ENCODE data around the gene GAS2L2.
"Not testable (repeated sequence)": the region's sequence is repeated elsewhere in the genome, so short reads cannot be mapped to it uniquely, and the experiment has no call there.

Gene GAS2L2

GRCh38 chr17:35726127-35726952 lies 26.7 kb downstream of the GAS2L2 start:
- no peak for DNase-seq

DNA sequence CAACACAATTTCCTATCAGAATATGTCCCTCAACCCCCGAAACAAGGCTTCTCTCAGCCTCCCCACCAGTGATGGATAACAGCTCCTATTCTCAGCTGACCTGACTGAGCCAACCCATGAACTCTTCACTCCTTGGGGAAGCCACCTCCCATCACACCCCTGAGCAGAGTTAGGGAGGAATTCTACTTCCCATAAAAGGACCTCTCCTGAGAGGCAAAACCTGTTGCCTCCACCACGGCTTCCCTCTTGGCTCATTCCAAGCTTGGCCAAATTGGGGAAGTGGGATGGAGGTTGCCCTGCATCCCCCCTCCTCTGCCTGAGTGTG lies 27.3 kb downstream of the GAS2L2 start:
- DNase-seq: no peak

GRCh38 chr17:35725058-35725457 lies 28.0 kb downstream of the GAS2L2 start:
- DNase-seq: no peak

DNA sequence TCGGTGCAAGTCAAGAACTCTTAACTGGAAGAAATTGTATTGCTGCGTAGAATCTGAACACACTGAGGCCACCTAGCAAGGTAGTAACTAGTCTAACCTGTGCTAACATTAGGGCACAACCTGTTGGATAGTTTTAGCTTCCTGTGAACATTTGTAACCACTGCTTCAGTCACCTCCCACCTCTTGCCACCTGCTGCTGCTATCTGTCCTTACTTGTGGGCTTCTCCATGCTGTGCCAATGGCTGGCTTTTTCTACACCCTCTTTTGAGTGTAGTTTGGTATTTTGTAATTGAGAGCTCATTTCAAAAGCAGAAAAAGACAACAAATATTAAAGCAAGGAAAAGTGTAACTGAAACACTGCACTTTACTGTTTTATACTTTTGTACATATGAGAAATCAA lies 29.3 kb downstream of the GAS2L2 start:
- no peak for DNase-seq

GRCh38 chr17:35717475-35717874 lies 35.6 kb downstream of the GAS2L2 start:
- DNase-seq: no peak

GRCh38 chr17:35716897-35717465 lies 36.1 kb downstream of the GAS2L2 start:
- DNase-seq: no peak

DNA sequence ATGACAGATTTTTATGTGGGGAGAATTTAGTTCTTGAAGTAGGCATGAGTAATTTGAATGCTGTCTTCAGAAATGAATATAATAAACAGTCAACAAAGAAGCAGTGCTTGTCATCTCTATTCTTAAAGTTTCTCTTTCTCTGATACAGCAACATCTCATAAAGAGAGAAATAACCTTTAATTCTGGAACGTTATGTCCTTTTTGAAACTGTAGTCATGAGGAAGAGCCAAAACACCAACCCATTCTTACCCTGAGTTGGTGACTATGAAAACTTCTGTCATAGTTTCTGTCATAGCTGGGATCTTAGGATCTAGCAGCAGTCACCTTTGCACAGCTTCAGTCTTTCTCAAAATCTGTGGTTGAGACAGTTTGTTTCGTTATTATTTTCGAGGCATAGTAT lies 36.9 kb downstream of the GAS2L2 start:
- DNase-seq: no peak

DNA sequence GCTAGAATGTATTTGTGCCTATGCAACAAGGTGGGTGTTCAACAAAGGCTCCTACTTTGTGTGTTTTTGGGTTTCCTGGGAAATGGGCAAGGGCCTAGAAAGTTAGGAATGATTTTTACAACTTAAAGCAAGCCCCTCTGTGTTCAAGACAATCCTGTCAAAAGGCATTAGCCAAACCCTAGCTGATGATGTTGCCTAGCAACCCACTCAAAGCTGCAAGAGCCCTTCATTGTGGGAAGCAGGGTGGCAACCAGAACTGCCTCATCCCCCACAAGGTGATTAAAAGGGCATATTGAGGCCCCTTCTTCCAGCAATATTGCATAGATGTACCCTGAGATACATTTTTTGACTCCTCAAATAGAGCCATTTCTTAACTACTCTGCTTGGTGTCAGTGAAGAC lies 37.6 kb downstream of the GAS2L2 start:
- DNase-seq: no peak

DNA sequence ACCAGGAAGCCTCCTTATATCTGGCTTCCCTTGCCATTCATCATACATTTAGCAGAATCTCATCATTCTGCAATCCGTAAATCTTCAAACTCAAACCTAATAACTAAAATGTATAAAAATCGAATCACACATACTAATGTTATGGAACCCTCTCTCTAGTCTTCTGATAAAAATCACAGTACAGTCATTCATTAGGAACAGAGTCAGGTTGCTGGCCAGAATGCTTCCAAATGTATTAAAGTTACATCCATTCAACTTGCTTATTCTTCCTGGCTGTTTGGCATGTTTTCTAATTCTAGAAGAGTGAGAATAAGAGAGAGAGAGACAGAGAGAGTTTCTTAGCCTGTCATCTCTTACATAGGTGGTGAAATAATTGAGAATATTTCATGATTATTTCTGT lies 38.1 kb downstream of the GAS2L2 start:
- DNase-seq: no peak

DNA sequence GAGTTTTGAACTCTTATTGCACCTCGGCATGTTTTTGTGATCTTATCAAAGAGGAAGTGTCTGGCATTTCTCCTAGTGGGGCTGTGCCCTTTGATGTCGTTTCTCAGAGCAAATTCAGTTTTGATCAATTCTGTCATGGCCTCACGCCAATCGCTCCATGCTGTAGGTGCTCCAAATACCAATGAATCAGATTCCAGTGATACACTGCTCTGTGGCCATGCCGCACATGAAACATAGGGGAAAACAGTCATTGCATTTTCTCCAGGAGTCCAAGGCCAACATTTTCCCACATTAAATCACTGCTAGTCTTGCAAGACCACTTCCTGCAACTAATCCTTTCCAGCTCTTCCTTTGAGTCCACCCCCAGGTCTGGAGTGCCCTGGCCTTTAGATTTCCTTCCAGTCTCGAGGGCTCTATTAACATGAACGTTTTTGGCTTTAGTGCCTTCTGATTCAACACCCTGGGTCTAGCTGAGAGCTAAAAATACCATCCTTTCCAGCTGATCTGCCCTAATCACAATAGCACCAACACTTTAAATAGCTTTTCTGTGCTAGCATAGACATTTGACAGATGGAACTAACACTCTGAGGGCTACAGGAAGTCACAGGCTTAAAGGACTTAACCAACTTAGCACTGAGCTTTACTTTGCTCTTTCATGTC lies 39.8 kb downstream of the GAS2L2 start:
- no peak for DNase-seq

- DNase-seq: no peak
Measured at GRCh38 chr17:35710950-35711349, 42.1 kb downstream of the GAS2L2 start.

- DNase-seq: no peak
Measured at GRCh38 chr17:35709874-35710273, 43.2 kb downstream of the GAS2L2 start.

- DNase-seq: no peak
Measured at GRCh38 chr17:35708951-35709350, 44.1 kb downstream of the GAS2L2 start.

DNA sequence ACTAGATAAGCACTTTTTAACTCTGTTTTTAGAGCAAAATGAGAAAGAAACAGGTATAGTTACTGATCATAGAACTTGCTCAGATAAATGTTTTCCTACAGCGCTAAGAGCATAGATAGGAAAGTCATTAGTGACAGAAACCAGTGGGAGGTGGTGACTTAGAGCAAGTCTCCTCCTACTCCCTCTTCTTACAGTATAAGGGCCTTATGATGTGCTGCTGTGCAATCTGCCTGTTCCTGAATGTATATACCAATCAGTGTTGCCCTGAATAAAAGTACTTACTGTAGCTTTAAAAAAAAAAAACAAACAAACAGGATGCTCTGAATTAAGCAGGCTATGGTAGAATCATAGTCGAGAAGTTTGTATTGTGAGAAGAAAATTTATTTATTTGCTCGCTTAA lies 44.9 kb downstream of the GAS2L2 start:
- no peak for DNase-seq

GRCh38 chr17:35705705-35706104 lies 47.3 kb downstream of the GAS2L2 start:
- DNase-seq: no peak

DNA sequence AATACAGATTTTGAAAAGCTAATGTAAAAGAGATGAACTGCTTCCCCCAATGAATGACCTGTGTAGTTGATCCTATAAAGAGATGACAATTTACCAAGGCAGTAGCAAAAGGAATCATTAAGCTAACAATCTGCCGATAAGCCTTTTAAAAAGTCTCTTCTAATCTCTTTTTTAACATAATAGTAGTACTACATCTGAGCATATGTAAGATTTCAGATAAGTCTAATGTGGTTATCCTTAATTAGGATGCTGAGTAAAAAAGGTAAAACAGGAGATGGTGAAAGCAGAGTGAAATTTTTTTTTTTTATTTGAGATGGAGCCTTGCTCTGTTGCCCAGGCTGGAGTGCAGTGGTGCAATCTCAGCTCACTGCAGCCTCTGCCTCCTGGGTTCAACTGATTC lies 47.8 kb downstream of the GAS2L2 start:
- no peak for DNase-seq

DNA sequence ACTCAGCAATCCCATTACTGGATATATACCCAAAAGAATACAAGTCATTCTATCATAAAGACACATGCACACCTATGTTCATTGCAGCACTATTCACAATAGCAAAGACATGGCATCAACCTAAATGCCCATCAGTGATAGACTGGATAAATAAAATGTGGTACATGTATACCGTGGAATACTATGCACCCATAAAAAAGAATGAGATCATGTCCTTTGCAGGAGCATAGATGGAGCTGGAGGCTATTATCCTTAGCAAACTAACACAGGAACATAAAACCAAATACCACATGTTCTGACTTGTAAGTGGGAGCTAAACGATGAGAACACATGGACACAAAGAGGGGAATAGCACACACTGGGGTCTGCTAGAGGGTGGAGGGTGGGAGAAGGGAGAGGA lies 49.7 kb downstream of the GAS2L2 start:
- DNase-seq: not testable (repeated sequence)

DNA sequence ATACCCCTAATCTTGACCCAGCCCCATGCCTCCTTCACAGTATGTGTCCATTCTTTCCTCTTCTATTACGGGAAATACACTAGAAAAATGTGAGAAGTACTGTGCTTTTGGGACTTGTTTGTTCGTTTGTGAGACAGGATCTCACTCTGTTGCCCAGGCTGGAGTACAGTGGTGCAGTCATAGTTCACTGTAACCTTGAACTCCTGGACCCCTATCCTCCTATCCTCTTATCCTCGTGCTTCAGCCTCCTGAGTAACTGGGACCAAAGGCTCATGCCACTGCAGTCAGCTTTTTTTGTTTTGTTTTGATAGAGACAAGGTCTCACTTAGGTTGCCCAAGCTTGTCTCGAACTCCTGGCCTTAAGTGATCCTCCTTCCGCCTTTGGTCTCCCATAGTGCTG lies 51.5 kb downstream of the GAS2L2 start:
- no peak for DNase-seq

GRCh38 chr17:35700150-35700549 lies 52.9 kb downstream of the GAS2L2 start:
- DNase-seq: no peak

DNA sequence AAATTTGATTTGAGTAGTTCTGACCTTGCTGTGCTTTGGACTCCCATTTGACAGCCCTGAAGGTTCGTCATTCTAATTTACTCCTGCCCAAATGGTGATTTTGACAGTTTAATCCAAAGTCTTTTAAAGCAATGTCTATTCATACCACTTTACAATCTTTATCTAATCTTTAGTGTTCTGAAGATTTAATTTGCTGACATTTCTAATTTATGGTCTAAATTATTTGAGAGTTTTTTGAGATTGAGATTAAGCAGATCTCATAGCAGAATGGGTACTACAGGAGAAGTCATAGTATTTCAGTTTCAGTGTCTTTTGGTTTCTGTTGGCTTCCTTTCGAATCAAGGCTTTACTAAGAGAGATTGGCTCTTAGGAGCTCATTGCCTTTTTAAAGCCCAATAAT lies 54.2 kb downstream of the GAS2L2 start:
- no peak for DNase-seq

GRCh38 chr17:35695613-35696012 lies 57.4 kb downstream of the GAS2L2 start:
- DNase-seq: no peak

DNA sequence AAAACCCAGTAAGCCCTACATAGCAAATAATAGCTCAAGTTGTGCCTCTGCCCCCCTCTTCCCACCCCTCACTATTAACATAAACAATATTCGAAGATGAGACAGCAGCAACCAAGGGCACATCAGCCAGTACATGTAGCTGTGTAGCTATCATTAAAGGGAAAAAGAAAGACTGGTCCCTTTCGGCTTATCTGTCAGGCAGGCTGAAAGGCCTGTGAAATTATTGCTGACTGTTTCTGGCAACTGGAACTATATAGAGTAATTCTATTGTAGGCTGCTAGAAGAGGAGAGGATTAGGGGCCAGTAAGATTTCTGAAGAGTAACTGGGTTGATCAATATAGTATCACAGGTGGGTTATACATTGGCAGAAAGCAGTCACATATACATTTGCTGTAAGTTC lies 58.1 kb downstream of the GAS2L2 start:
- DNase-seq: no peak

All from activated CD4-positive, alpha-beta T cell treated with anti-CD3 and anti-CD28 coated beads for 4 hours (primary cell).